ENCODE results near the gene USHBP1. TPM values are rescaled to one million over a fixed set of nuclear protein-coding genes. Genes with fewer than 3 reads are reported as not detected.
A peak's percentile ranks its signal among the peaks of the same experiment; 100 is the strongest.

USHBP1 gene
- total RNA-seq, 1 donor from 2014 or later, result not detected

DNA sequence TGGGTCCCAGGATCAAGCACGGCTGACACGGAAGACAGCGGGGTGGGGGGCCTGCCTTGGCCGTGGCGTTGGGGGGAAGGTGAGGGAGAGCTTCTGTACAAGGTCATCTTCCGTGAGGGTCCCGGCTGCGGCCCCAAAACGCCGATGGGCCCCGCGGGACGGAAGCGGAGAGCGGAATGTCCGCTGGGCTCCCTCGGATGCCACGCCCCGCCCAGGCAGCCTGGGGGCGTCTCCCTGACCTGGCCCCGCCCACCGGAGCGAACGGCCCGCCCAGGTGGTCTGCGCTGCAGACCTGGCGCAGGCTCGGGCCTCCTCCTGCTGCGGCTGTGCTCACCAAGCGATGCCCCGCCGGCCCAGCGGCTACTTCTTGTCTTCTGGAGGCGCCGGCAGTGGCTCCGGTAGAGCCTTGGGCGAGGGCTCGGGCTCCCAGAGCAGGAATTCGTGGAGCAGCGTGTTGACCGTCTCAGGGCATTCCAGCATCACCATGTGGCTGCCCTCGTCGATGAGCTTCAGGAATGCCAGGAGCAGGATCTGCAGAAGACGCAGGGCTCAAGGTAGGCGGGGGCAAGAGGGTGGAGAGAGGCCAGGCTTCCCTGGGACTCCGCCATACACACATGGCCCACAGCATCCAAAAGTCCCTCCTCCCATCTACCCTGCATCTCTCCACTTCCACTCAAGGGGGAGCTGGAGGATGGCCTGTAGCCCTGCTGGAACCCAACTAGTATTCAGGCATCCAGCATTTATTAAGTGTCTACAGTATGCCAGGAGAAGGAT is 27.9 kb upstream of the USHBP1 start:
- peak overlapping the region; percentile 90 for H3K27ac Mint-ChIP-seq
- peak; percentile 71 to 87 for DNase-seq (ENCODE audit: low spot score in 2 of 2, unreplicated experiment in 2 of 2)
- H3K4me3 Mint-ChIP-seq, result peak overlapping the region; percentile 68
- peaks cover 7% of the 10 kb centered on the region for H3K36me3 Mint-ChIP-seq
- H3K4me1 Mint-ChIP-seq, result peaks cover 7% of the 10 kb centered on the region
- H3K27me3 Mint-ChIP-seq (ENCODE audit: low read depth), result no peaks in the 10 kb centered on the region
- TF ChIP-seq, protein P1, sequence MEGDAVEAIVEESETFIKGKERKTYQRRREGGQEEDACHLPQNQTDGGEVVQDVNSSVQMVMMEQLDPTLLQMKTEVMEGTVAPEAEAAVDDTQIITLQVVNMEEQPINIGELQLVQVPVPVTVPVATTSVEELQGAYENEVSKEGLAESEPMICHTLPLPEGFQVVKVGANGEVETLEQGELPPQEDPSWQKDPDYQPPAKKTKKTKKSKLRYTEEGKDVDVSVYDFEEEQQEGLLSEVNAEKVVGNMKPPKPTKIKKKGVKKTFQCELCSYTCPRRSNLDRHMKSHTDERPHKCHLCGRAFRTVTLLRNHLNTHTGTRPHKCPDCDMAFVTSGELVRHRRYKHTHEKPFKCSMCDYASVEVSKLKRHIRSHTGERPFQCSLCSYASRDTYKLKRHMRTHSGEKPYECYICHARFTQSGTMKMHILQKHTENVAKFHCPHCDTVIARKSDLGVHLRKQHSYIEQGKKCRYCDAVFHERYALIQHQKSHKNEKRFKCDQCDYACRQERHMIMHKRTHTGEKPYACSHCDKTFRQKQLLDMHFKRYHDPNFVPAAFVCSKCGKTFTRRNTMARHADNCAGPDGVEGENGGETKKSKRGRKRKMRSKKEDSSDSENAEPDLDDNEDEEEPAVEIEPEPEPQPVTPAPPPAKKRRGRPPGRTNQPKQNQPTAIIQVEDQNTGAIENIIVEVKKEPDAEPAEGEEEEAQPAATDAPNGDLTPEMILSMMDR (IDR thresholded peaks at IDR 0.05; ENCODE audit: unreplicated experiment), result no peak
- H3K9me3 Mint-ChIP-seq, result no peaks in the 10 kb centered on the region

DNA sequence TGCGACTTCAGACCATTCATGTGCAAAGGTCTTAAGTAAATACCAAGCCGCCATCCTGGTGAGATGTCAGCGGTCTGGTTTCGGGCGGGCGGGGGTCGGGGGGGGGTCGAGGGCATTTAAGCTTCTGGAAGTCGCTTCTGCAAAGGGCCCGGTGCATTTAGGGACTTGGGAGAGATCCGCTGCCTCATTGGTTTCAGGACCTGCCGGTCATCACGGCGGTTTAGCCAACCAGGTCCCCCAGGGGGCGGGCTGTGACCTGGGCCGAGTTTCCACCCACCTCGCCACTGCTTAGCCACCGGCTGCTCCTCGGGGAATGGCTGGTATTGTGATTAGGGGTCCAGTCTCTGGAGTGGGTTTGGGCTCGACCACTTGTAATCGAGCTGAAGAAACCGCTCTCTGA is 24.9 kb upstream of the USHBP1 start:
- TF ChIP-seq, protein P1 (IDR thresholded peaks at IDR 0.05; ENCODE audit: unreplicated experiment), result no peak
- H3K9me3 Mint-ChIP-seq, result no peaks in the 10 kb centered on the region
- peaks cover under 1% of the 10 kb centered on the region for H3K36me3 Mint-ChIP-seq
- DNase-seq (ENCODE audit: low spot score in 2 of 2, unreplicated experiment in 2 of 2), result peak; percentile 60 to 72
- H3K27ac Mint-ChIP-seq, result no peak overlapping the region
- H3K4me1 Mint-ChIP-seq, result peaks cover 7% of the 10 kb centered on the region
- H3K4me3 Mint-ChIP-seq, result peak overlapping the region; percentile 40
- no peaks in the 10 kb centered on the region for H3K27me3 Mint-ChIP-seq (ENCODE audit: low read depth)

DNA sequence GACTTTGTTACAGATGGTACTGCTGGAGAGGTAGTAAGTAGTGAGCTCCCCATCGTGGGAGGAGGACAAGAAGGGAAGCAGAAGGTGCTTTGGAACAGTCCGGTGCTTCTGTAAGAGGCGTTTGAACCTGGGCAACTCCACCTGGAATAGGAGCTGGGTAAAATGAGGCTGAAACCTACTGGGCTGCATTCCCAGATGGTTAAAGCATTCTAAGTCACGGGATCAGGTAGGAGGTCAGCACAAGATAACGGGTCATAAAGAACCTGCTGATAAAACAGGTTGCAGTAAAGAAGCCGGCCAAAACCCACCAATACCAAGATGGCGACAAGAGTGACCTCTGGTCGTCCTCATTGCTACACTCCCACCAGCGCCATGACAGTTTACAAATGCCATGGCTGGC is 22.2 kb upstream of the USHBP1 start:
- H3K4me1 Mint-ChIP-seq, result peaks cover 2% of the 10 kb centered on the region
- no peak overlapping the region for H3K27ac Mint-ChIP-seq
- DNase-seq (ENCODE audit: low spot score in 2 of 2, unreplicated experiment in 2 of 2), result no peak
- TF ChIP-seq, protein P1 (IDR thresholded peaks at IDR 0.05; ENCODE audit: unreplicated experiment), result no peak
- H3K27me3 Mint-ChIP-seq (ENCODE audit: low read depth), result peaks cover 6% of the 10 kb centered on the region
- no peaks in the 10 kb centered on the region for H3K9me3 Mint-ChIP-seq
- H3K4me3 Mint-ChIP-seq, result no peak overlapping the region
- H3K36me3 Mint-ChIP-seq, result no peaks in the 10 kb centered on the region

DNA sequence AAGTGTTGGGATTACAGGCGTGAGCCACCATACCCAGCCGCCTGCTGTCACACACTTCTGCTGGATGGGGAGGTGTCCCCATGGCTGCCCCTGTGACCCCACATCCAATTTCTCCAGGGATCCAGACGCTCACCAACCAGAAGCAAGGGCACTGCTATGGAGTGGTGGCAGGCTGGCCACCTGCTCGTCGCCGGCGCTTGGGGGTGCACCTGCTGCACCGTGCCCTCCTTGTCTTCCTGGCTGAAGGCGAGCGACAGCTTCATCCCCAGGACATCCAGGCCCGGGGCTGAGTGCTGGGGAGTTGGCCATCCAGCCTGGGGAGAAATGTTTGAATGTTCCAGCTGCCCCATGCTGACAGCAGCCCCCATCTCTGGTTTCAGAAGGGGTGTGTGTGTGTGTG is 21.7 kb upstream of the USHBP1 start:
- Mint-ChIP-seq H3K27me3 (ENCODE audit: low read depth) (peaks cover 10% of the 10 kb centered on the region), H3K27ac (no peak overlapping the region), H3K9me3 (no peaks in the 10 kb centered on the region), H3K4me3 (no peak overlapping the region), H3K4me1 (peaks cover 2% of the 10 kb centered on the region), H3K36me3 (no peaks in the 10 kb centered on the region)
- TF ChIP-seq, protein P1 (IDR thresholded peaks at IDR 0.05; ENCODE audit: unreplicated experiment), result no peak
- no peak for DNase-seq (ENCODE audit: low spot score in 2 of 2, unreplicated experiment in 2 of 2)

DNA sequence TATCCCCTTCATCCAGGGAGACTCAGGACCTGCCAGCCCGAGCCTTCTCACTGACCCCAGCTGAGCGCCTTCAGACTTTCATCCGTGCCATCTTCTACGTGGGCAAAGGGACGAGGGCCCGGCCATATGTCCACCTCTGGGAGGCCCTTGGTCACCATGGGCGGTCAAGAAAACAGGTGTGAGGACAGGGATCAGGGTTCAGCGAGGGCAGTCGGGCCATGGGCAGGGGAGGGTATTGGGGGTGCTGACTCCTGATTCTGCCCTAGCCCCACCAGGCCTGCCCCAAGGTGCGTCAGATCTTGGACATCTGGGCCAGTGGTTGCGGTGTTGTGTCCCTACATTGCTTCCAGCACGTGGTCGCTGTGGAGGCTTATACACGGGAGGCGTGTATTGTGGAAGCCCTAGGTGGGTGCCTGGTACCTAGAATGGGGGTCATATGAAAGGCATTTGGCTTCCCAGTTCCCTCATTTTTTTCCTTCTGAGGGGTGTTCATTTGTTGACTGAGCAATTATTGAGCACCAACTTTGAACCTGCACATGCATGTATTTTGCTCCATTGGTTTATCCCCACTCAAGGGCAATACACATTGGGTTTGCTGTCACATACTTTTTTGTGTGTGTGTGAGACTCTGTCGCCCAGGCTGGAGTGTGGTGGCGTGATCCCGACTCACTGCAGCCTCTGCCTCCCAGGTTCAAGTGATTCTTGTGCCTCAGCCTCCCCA is 21.0 kb upstream of the USHBP1 start:
- no peaks in the 10 kb centered on the region for H3K9me3 Mint-ChIP-seq
- peaks cover 2% of the 10 kb centered on the region for H3K4me1 Mint-ChIP-seq
- H3K27me3 Mint-ChIP-seq (ENCODE audit: low read depth), result peaks cover 11% of the 10 kb centered on the region
- H3K36me3 Mint-ChIP-seq, result no peaks in the 10 kb centered on the region
- H3K27ac Mint-ChIP-seq, result no peak overlapping the region
- DNase-seq (ENCODE audit: low spot score in 2 of 2, unreplicated experiment in 2 of 2), result no peak
- TF ChIP-seq, protein P1 (IDR thresholded peaks at IDR 0.05; ENCODE audit: unreplicated experiment), result no peak
- no peak overlapping the region for H3K4me3 Mint-ChIP-seq

Measured in mesothelial cell of epicardium (in vitro differentiated cells).